Left lung (tissue), 10 donors: ENCODE measurements around the gene DNM2. TPM values are rescaled to one million over a fixed set of nuclear protein-coding genes. Genes with fewer than 3 reads are reported as not detected.

Source experiments
- ATAC-seq: fragments of 200-7000 bp; cut with Tn5 transposase; one replicate; pipeline ENCODE4 v1.9.1; 2020; ENCODE audit warnings: moderate library complexity
- DNase-seq, 4 donors: peaks; one replicate each; pipeline ENCODE4 v3.0.0-alpha.2; 2013 to 2020
- H3K27ac ChIP-seq, 2 donors: fragments of 200-600 bp; sonication (generic) in 1 of 2; one replicate each; pipeline versions ENCODE4 v1.5.0 to v1.8.0; 2020 to 2021
- H3K27me3 ChIP-seq, 2 donors: fragments of 200-600 bp; sonication (generic) in 1 of 2; one replicate each; pipeline versions ENCODE4 v1.5.0 to v1.8.0; 2020 to 2021
- H3K36me3 ChIP-seq, 2 donors: fragments of 200-600 bp; sonication (generic) in 1 of 2; one replicate each; pipeline versions ENCODE4 v1.5.0 to v1.8.0; 2020 to 2021
- H3K4me1 ChIP-seq, 2 donors: fragments of 200-600 bp; one replicate each; pipeline ENCODE4 v1.8.0; 2021
- H3K4me3 ChIP-seq, 2 donors: fragments of 200-600 bp; sonication (generic) in 1 of 2; one replicate each; pipeline versions ENCODE4 v1.5.0 to v1.8.0; 2020 to 2021; ENCODE audit warnings: mild to moderate bottlenecking in 1 of 2
- H3K9me3 ChIP-seq, 2 donors: fragments of 200-600 bp; sonication (generic) in 1 of 2; one replicate each; pipeline versions ENCODE4 v1.5.0 to v1.8.0; 2020 to 2021
- CTCF ChIP-seq, 2 donors: fragments of 200-600 bp; sonication (generic) in 1 of 2; IDR thresholded peaks; one replicate each; pipeline versions ENCODE4 v1.5.0 to v1.8.0; 2021; ENCODE audit warnings: antibody characterized with exemption in 2 of 2
- intact Hi-C, 2 donors: fragments of 100-400 bp; cut with DNase I; formaldehyde crosslinking; loops; one replicate each; pipeline versions ENCODE4 v1.11.2 to v1.14.2; 2022
- polyA plus RNA-seq, 6 donors: library from polyadenylated mRNA; unstranded; fragments of 120-200 nt; gene quantifications; one replicate each; pipeline ENCODE4 v1.2.1, GENCODE V29; 2013; ENCODE audit not compliant: insufficient read length in 6 of 6
- total RNA-seq, 2 donors: library from RNA; stranded (reverse); fragmentation: NEBNext Ultra II Directional; extraction: Animal tissue kit (Norgen Biotek cat#: 25700); gene quantifications; one replicate each; pipeline ENCODE4 v1.2.1, GENCODE V29; 2021
- donor health status: DM: no; HTN: yes; CAD: no.
- donor health status: DM: no; HTN: no; CAD: no.

DNM2 gene
- total and polyA plus RNA-seq, 8 donors = 88.4 to 268 (median 101) TPM

- H3K27ac ChIP-seq = peak overlapping the region; percentile 7 to 89
- ATAC-seq = no peak
Observed at GRCh38 chr19:10762656-10763055, 44.8 kb downstream of the DNM2 start.

GRCh38 chr19:10763411-10763810 lies 45.5 kb downstream of the DNM2 start:
- peaks cover 28 to 98% of the 10 kb centered on the region in 2 donors for H3K4me1 ChIP-seq
- H3K27me3 ChIP-seq = no peaks in the 10 kb centered on the region
- peak overlapping the region in 1 of 2 donors; percentile 89 for H3K27ac ChIP-seq
- peaks cover 0 to 41% of the 10 kb centered on the region in 2 donors for H3K36me3 ChIP-seq
- intact Hi-C loops = no loop called here
- no peak for TF ChIP-seq CTCF (IDR thresholded peaks at IDR 0.05)
- H3K9me3 ChIP-seq = no peaks in the 10 kb centered on the region
- H3K4me3 ChIP-seq = no peak overlapping the region
- ATAC-seq (no peak), DNase-seq (no peak)

More at GRCh38 chr19:10762656-10763055, 44.8 kb downstream of the DNM2 start:
- no peak for TF ChIP-seq CTCF (IDR thresholded peaks at IDR 0.05)
- Histone ChIP-seq H3K36me3 (peaks cover 0 to 36% of the 10 kb centered on the region in 2 donors), H3K4me3 (no peak overlapping the region), H3K9me3 (no peaks in the 10 kb centered on the region), H3K27me3 (no peaks in the 10 kb centered on the region), H3K4me1 (peaks cover 27 to 92% of the 10 kb centered on the region in 2 donors)
- intact Hi-C loops = no loop called here
- DNase-seq = no peak

- Histone ChIP-seq H3K36me3 (peaks cover 0 to 46% of the 10 kb centered on the region in 2 donors), H3K4me1 (peaks cover 33 to 99% of the 10 kb centered on the region in 2 donors), H3K4me3 (no peak overlapping the region), H3K27ac (peak overlapping the region in 1 of 2 donors; percentile 89), H3K27me3 (no peaks in the 10 kb centered on the region), H3K9me3 (no peaks in the 10 kb centered on the region)
- intact Hi-C loops = no loop called here
- DNase-seq (no peak), ATAC-seq (no peak)
- TF ChIP-seq CTCF (IDR thresholded peaks at IDR 0.05) = no peak
Observed at GRCh38 chr19:10763828-10764339, 46.0 kb downstream of the DNM2 start.

GRCh38 chr19:10764340-10764894 lies 46.5 kb downstream of the DNM2 start:
- H3K4me3 ChIP-seq = no peak overlapping the region
- H3K27me3 ChIP-seq = no peaks in the 10 kb centered on the region
- DNase-seq (no peak), ATAC-seq (no peak)
- H3K27ac ChIP-seq = peak overlapping the region in 1 of 2 donors; percentile 89
- intact Hi-C loops = no loop called here
- peaks cover 0 to 51% of the 10 kb centered on the region in 2 donors for H3K36me3 ChIP-seq
- peaks cover 34 to 99% of the 10 kb centered on the region in 2 donors for H3K4me1 ChIP-seq
- H3K9me3 ChIP-seq = no peaks in the 10 kb centered on the region
- TF ChIP-seq CTCF (IDR thresholded peaks at IDR 0.05) = no peak

GRCh38 chr19:10766049-10766623 lies 48.3 kb downstream of the DNM2 start:
- no peaks in the 10 kb centered on the region for H3K27me3 ChIP-seq
- peak overlapping the region; percentile 35 to 53 for H3K27ac ChIP-seq
- ATAC-seq (peak; percentile 78), DNase-seq (no peak)
- TF ChIP-seq CTCF (IDR thresholded peaks at IDR 0.05) = no peak
- intact Hi-C loops = no loop called here
- no peak overlapping the region for H3K4me3 ChIP-seq
- peaks cover 0 to 43% of the 10 kb centered on the region in 2 donors for H3K36me3 ChIP-seq
- peaks cover 41 to 92% of the 10 kb centered on the region in 2 donors for H3K4me1 ChIP-seq
- no peaks in the 10 kb centered on the region for H3K9me3 ChIP-seq
